PC-3 (cell line): ENCODE data around the gene CAND2. TPM values are rescaled to one million over a fixed set of nuclear protein-coding genes. Genes with fewer than 3 reads are reported as not detected.

Experiments used
- ATAC-seq: fragments of 200-7000 bp; cut with Tn5 transposase; 2 replicates; pipeline ENCODE4 v1.9.1; 2020; ENCODE audit warnings: mild to moderate bottlenecking, moderate library complexity
- BruUV-seq: library from RNA; stranded (reverse); fragments of 400-500 nt; replicated peaks from 2 replicates; lab custom pipeline; 2021; lab: Mats Ljungman, UMichigan
- CTCF ChIA-PET: fragments of 300-600 bp; sonication (Branson Sonifier 250); formaldehyde crosslinking; loops from one replicate; lab custom pipeline; 2022; ENCODE audit warnings: antibody characterized with exemption; lab: Charles Lee
- POLR2A ChIA-PET: fragments of 300-600 bp; sonication (Branson Sonifier 250); formaldehyde crosslinking; loops from one replicate; lab custom pipeline; 2022; ENCODE audit warnings: antibody characterized with exemption; ENCODE audit not compliant: unreplicated experiment; lab: Charles Lee
- DNase-seq: peaks from one replicate; pipeline ENCODE4 v3.0.0-alpha.2; 2015
- H2AFZ ChIP-seq: fragments of 300-600 bp; sonication (generic); 2 replicates; pipeline ENCODE4 v1.6.0; 2016; ENCODE audit warnings: antibody characterized with exemption, low read length
- H3F3A ChIP-seq: fragments of 300-600 bp; sonication (generic); one replicate; pipeline ENCODE4 v1.6.0; 2017; ENCODE audit warnings: antibody characterized with exemption, low read length, control low read depth, mild to moderate bottlenecking; ENCODE audit not compliant: unreplicated experiment
- H3K27ac ChIP-seq: fragments of 300-600 bp; sonication (generic); 2 replicates; pipeline ENCODE4 v1.5.1; 2016; ENCODE audit warnings: mild to moderate bottlenecking, low read length
- H3K27me3 ChIP-seq: fragments of 300-600 bp; sonication (generic); 2 replicates; pipeline ENCODE4 v1.6.1; 2016; ENCODE audit warnings: low read length, mixed read lengths
- H3K36me3 ChIP-seq: fragments of 300-600 bp; sonication (generic); 2 replicates; pipeline ENCODE4 v1.6.1; 2016; ENCODE audit warnings: low read depth, mixed run types, low read length, mixed read lengths
- H3K4me1 ChIP-seq: fragments of 300-600 bp; sonication (generic); 2 replicates; pipeline ENCODE4 v1.5.1; 2016; ENCODE audit warnings: low read length; ENCODE audit not compliant: insufficient read depth
- H3K4me2 ChIP-seq: fragments of 300-600 bp; sonication (generic); 2 replicates; pipeline ENCODE4 v1.6.0; 2016; ENCODE audit warnings: low read length
- H3K4me3 ChIP-seq: fragments of 300-600 bp; sonication (generic); 2 replicates; pipeline ENCODE4 v1.5.1; 2016; ENCODE audit warnings: mild to moderate bottlenecking, low read length, mixed read lengths
- H3K79me2 ChIP-seq: fragments of 300-600 bp; sonication (generic); 2 replicates; pipeline ENCODE4 v1.6.1; 2017; ENCODE audit warnings: low read length, mixed read lengths
- H3K9ac ChIP-seq: fragments of 300-600 bp; sonication (generic); 2 replicates; pipeline ENCODE4 v1.6.0; 2016; ENCODE audit warnings: mild to moderate bottlenecking, low read length
- H3K9me2 ChIP-seq: fragments of 300-600 bp; sonication (generic); replicated peaks from 2 replicates; pipeline ENCODE4 v1.6.1; 2016; ENCODE audit warnings: mixed run types, low read length, mixed read lengths
- H3K9me3 ChIP-seq: fragments of 300-600 bp; sonication (generic); 2 replicates; pipeline ENCODE4 v1.6.1; 2016; ENCODE audit warnings: low read length, mixed read lengths
- H4K20me1 ChIP-seq: fragments of 300-600 bp; sonication (generic); 2 replicates; pipeline ENCODE4 v1.6.1; 2016; ENCODE audit warnings: low read length, mixed read lengths
- EZH2 ChIP-seq: fragments of 300-600 bp; sonication (generic); IDR thresholded peaks from one replicate; pipeline ENCODE4 v1.6.1; 2017; ENCODE audit warnings: antibody characterized with exemption, mild to moderate bottlenecking, low read length; ENCODE audit not compliant: unreplicated experiment
- EZH2phosphoT487 ChIP-seq: fragments of 300-600 bp; sonication (generic); IDR thresholded peaks from 2 replicates; pipeline ENCODE4 v1.6.1; 2018; ENCODE audit warnings: mild to moderate bottlenecking, antibody characterized with exemption, low read length, borderline replicate concordance
- intact Hi-C: fragments of 100-400 bp; cut with micrococcal nuclease; formaldehyde crosslinking; loops from 2 replicates; pipeline ENCODE4 v1.9.0; 2023
- total RNA-seq: library from RNA; depleted of rRNA; stranded (reverse); fragments of >200 nt; gene quantifications from 2 replicates; pipeline ENCODE4 v1.2.3, GENCODE V29; 2014
- TF ChIP-seq, protein P1 (sequence below): fragments of 300-600 bp; sonication (generic); conservative IDR thresholded peaks from 2 replicates; pipeline ENCODE4 v1.5.1; 2017; ENCODE audit warnings: antibody characterized with exemption, low read depth, mild to moderate bottlenecking, low read length

Gene CAND2
- total RNA-seq, 1 experiment from 2014 or later = 4.8 TPM

DNA sequence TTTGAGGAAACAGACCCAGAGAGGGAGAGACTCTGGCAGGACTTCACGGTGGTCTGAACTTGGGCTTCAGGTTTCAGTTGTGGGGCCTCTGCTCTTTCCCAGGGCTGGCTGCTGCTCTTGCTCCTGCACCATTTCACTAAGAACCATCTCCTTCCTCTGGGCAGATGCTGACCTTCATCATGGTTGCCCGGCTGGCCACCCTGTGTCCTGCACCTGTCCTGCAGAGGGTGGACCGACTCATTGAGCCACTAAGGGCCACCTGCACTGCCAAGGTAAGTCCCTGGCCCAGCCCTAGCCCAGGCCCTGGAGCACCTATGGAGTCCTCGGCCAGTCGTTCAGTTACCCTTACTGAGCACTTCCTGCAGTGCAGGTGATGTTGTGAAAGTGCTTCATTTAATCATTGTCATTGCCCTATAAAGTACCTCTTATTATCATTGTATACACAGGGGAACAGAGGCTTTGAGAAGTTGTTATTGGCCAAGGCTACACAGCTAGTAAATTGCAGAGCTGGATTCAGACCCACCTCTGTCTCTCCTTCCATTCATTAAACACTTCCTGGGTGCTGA lies 34.9 kb downstream of the CAND2 start:
- peaks cover 25% of the 10 kb centered on the region for H3F3A ChIP-seq
- no peaks in the 10 kb centered on the region for H3K9me2 ChIP-seq
- peaks cover 48% of the 10 kb centered on the region for H3K36me3 ChIP-seq
- peaks cover 18% of the 10 kb centered on the region for H4K20me1 ChIP-seq
- TF ChIP-seq EZH2phosphoT487 (no peak), EZH2 (no peak)
- TF ChIP-seq, protein P1, sequence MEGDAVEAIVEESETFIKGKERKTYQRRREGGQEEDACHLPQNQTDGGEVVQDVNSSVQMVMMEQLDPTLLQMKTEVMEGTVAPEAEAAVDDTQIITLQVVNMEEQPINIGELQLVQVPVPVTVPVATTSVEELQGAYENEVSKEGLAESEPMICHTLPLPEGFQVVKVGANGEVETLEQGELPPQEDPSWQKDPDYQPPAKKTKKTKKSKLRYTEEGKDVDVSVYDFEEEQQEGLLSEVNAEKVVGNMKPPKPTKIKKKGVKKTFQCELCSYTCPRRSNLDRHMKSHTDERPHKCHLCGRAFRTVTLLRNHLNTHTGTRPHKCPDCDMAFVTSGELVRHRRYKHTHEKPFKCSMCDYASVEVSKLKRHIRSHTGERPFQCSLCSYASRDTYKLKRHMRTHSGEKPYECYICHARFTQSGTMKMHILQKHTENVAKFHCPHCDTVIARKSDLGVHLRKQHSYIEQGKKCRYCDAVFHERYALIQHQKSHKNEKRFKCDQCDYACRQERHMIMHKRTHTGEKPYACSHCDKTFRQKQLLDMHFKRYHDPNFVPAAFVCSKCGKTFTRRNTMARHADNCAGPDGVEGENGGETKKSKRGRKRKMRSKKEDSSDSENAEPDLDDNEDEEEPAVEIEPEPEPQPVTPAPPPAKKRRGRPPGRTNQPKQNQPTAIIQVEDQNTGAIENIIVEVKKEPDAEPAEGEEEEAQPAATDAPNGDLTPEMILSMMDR = no peak
- H3K4me2 ChIP-seq = no peak overlapping the region
- H3K4me1 ChIP-seq = peaks cover 42% of the 10 kb centered on the region
- no peak overlapping the region for H3K4me3 ChIP-seq
- no peaks in the 10 kb centered on the region for H3K27me3 ChIP-seq
- intact Hi-C loops = loop anchor here (2.0 to 5.0 kb wide), 2 partner anchors 61 to 124 kb away; no protein-coding TSS in a partner anchor
- DNase-seq = no peak
- peak overlapping the region; percentile 94 for H3K27ac ChIP-seq
- peaks cover 12% of the 10 kb centered on the region for H3K79me2 ChIP-seq
- H2AFZ ChIP-seq = no peak overlapping the region
- no peaks in the 10 kb centered on the region for H3K9me3 ChIP-seq
- no peak for ATAC-seq
- ChIA-PET POLR2A (no interaction called here), CTCF (no interaction called here)
- no TSS peak for BruUV-seq
- H3K9ac ChIP-seq = no peak overlapping the region

GRCh38 chr3:12832350-12833221 lies 36.1 kb downstream of the CAND2 start:
- H3K36me3 ChIP-seq = peaks cover 60% of the 10 kb centered on the region
- H4K20me1 ChIP-seq = peaks cover 30% of the 10 kb centered on the region
- H2AFZ ChIP-seq = no peak overlapping the region
- no peak overlapping the region for H3K4me3 ChIP-seq
- ChIA-PET CTCF (no interaction called here), POLR2A (no interaction called here)
- H3F3A ChIP-seq = peaks cover 30% of the 10 kb centered on the region
- no peak overlapping the region for H3K9ac ChIP-seq
- DNase-seq (no peak), ATAC-seq (no peak)
- H3K27me3 ChIP-seq = no peaks in the 10 kb centered on the region
- no peak overlapping the region for H3K4me2 ChIP-seq
- TF ChIP-seq, protein P1 = no peak
- TF ChIP-seq EZH2phosphoT487 (no peak), EZH2 (no peak)
- H3K27ac ChIP-seq = no peak overlapping the region
- peaks cover 48% of the 10 kb centered on the region for H3K4me1 ChIP-seq
- BruUV-seq = no TSS peak
- H3K9me2 ChIP-seq = no peaks in the 10 kb centered on the region
- intact Hi-C loops = loop anchor here (5.0 kb wide), 1 partner anchor 125 kb away; no protein-coding TSS in a partner anchor
- H3K79me2 ChIP-seq = peaks cover 24% of the 10 kb centered on the region
- H3K9me3 ChIP-seq = no peaks in the 10 kb centered on the region
